Pancreas (tissue), 10 donors: ENCODE data around the gene SLC18A3. TPM values are rescaled to one million over a fixed set of nuclear protein-coding genes. Genes with fewer than 3 reads are reported as not detected.
A peak's percentile ranks its signal among the peaks of the same experiment; 100 is the strongest.

Experiments
- ATAC-seq, 4 donors: fragments of 200-7000 bp; cut with Tn5 transposase; one replicate each; pipeline versions ENCODE4 v1.8.0 to v1.9.1; 2020; ENCODE audit warnings: mild to moderate bottlenecking in 4 of 4, moderate library complexity in 4 of 4
- DNase-seq, 6 donors: peaks; one replicate each; pipeline ENCODE4 v3.0.0-alpha.2; 2020
- FAIRE-seq: peaks from 2 replicates; lab custom pipeline; 2012; peaks lifted over from hg19 to GRCh38; lab: Jason Lieb, UNC
- H3K27ac ChIP-seq, 4 donors: fragments of 200-600 bp; sonication (generic); 1 replicate in 3 of 4; 2 replicates in 1 of 4; pipeline versions ENCODE4 v1.5.0 to v1.8.0; 2020
- H3K27me3 ChIP-seq, 4 donors: fragments of 200-600 bp; one replicate each; pipeline ENCODE4 v1.8.0; 2021
- H3K36me3 ChIP-seq, 3 donors: fragments of 200-600 bp; sonication (generic) in 1 of 3; one replicate each; pipeline versions ENCODE4 v1.5.0 to v1.8.0; 2020 to 2021
- H3K4me1 ChIP-seq, 3 donors: fragments of 200-600 bp; one replicate each; pipeline ENCODE4 v1.8.0; 2021
- H3K4me3 ChIP-seq, 4 donors: fragments of 200-600 bp; sonication (generic) in 2 of 4; one replicate each; pipeline versions ENCODE4 v1.5.0 to v1.8.0; 2020 to 2021
- H3K9me3 ChIP-seq, 4 donors: fragments of 200-600 bp; one replicate each; pipeline ENCODE4 v1.8.0; 2021
- WGBS, 2 donors: extraction: QIAGEN DNeasy Blood & Tissue Kit; methylation state at CpG; one replicate each; pipeline ENCODE4 v1.1.7; 2013; 5-methylcytosine and 5-hydroxymethylcytosine counted together
- intact Hi-C, 3 donors: fragments of 100-400 bp; cut with DNase I; formaldehyde crosslinking; loops; one replicate each; pipeline versions ENCODE4 v1.11.1 to v1.14.2; 2022
- polyA plus RNA-seq, 2 donors: library from polyadenylated mRNA; stranded (reverse); fragments of 200-250 nt; gene quantifications; one replicate each; pipeline ENCODE4 v1.2.3, GENCODE V29; 2013
- total RNA-seq, 6 donors: library from RNA; stranded (reverse); fragmentation: NEBNext Ultra II Directional in 4 of 6; extraction: Animal tissue kit (Norgen Biotek cat#: 25700) in 4 of 6; gene quantifications; one replicate each; pipeline versions ENCODE4 v1.2.1 to v1.2.4, GENCODE V29; 2021 to 2023
- TF ChIP-seq, protein P1 (sequence below), 4 donors: fragments of 200-600 bp; sonication (generic) in 3 of 4; IDR thresholded peaks; one replicate each; pipeline versions ENCODE4 v1.5.0 to v1.8.0; 2021; ENCODE audit warnings: antibody characterized with exemption in 4 of 4
- donor health status: healthy with polysubstance abuse.
- donor health status: DM: no; HTN: no; CAD: no; lungs with moderate emphysema.
- donor health status: DM: no; HTN: no; CAD: no.
- donor health status: control.
- donor health status: control.
- donor health status: Bipolar disorder and iron deficiency.
- donor health status: DM: yes; HTN: yes; CAD: no.
- donor health status: DM: no; HTN: no; CAD: no.
- donor health status: DM: no; HTN: no; CAD: no.
- donor health status: DM: yes; HTN: yes; CAD: no.

SLC18A3 gene
- total and polyA plus RNA-seq, 8 donors: 0.09 to 0.47 TPM; not detected in 6

DNA sequence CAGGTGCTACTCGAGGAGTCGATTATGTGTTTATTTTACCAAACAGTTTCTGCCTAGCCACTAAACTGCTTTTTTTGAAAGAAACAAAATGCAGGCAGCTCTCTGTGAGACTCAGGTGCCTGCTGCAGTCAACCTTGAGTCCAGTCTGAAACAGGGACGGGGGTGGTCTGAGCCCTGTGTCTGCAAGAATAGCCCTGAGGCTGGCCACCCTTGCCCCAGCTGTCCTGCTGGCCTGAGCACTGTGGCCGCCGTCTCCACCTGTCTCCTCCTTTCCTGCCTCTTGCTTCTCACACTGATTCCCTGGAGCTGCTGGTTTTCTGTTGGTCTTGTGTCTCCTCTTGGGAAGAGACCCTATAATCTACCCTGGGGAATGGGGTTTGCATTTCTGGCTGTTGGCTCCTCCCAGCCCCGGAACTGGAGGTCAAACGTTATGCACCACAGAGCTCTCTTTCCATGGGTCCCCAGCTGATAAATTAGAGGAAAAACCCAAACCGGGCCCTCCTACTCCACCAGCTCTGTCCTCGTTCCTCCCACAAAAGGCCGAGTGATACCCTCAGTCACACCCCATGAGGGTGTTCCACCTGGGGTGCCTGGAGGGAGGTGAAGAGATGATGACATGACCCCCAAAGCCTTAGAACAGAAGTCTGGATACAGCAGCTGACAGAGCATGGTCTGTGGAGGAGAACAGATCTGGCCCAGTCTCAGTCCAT is 15.0 kb upstream of the SLC18A3 start:
- TF ChIP-seq, protein P1, sequence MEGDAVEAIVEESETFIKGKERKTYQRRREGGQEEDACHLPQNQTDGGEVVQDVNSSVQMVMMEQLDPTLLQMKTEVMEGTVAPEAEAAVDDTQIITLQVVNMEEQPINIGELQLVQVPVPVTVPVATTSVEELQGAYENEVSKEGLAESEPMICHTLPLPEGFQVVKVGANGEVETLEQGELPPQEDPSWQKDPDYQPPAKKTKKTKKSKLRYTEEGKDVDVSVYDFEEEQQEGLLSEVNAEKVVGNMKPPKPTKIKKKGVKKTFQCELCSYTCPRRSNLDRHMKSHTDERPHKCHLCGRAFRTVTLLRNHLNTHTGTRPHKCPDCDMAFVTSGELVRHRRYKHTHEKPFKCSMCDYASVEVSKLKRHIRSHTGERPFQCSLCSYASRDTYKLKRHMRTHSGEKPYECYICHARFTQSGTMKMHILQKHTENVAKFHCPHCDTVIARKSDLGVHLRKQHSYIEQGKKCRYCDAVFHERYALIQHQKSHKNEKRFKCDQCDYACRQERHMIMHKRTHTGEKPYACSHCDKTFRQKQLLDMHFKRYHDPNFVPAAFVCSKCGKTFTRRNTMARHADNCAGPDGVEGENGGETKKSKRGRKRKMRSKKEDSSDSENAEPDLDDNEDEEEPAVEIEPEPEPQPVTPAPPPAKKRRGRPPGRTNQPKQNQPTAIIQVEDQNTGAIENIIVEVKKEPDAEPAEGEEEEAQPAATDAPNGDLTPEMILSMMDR (IDR thresholded peaks at IDR 0.05): no peak
- WGBS, 2 donors: 44 to 50% methylated on average over 10 of the region's 10 CpGs
- no peak for FAIRE-seq
- intact Hi-C loops: loop anchor here in 1 of 3 donors (10.0 kb wide), 1 partner anchor 630 kb away; no protein-coding TSS in a partner anchor
- ATAC-seq: no peak
- Histone ChIP-seq H3K36me3 (no peaks in the 10 kb centered on the region), H3K4me3 (no peak overlapping the region), H3K4me1 (no peaks in the 10 kb centered on the region), H3K9me3 (no peaks in the 10 kb centered on the region), H3K27ac (no peak overlapping the region), H3K27me3 (peaks cover 0 to 5% (median 0%) of the 10 kb centered on the region in 4 donors)
- DNase-seq: peak in 1 of 6 donors; percentile 58

DNA sequence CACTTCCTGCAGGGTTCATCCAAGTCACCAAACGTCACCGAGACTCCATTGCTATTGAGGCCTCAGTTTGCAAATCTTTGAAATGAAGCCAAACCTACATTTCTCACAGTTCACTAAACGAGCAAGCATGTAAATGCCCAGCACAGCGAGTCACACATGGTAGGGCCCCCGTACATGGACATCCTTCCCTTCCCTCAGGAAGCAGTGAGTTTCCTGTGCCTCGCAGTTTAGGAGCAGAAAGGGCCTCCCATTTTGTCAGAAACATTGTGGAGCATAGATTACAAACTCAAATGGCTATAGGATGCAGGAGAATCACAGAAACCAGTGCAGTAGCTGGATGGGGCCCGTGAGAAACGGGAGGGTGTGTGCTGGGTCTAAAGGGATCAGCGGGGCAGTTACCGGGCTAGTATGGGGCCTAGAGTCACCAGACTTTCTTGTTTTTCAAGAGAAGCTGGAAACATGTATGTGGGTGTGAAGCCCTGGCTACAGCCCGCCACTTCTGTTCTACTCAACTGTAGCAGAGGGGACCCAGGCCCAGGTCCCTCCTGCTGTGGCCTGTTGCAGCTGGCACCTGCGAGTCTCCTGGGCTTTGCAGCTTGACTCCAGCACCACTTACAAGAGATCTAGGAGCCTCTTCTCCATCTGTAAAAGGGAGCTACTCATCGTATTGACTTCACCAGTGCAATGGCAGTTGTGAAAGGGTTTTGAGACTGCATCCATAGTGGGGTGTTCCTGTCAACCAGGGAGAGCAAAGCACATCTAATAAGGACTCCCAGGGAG is 14.2 kb upstream of the SLC18A3 start:
- peaks cover 0 to 5% (median 0%) of the 10 kb centered on the region in 4 donors for H3K27me3 ChIP-seq
- 61 to 63% methylated on average over 13 of the region's 13 CpGs for WGBS, 2 donors
- TF ChIP-seq, protein P1 (IDR thresholded peaks at IDR 0.05): no peak
- FAIRE-seq: no peak
- no peak for DNase-seq
- H3K4me1 ChIP-seq: no peaks in the 10 kb centered on the region
- ATAC-seq: no peak
- H3K4me3 ChIP-seq: no peak overlapping the region
- H3K27ac ChIP-seq: no peak overlapping the region
- intact Hi-C loops: loop anchor here in 1 of 3 donors (10.0 kb wide), 1 partner anchor 629 kb away; no protein-coding TSS in a partner anchor
- no peaks in the 10 kb centered on the region for H3K36me3 ChIP-seq
- H3K9me3 ChIP-seq: no peaks in the 10 kb centered on the region

DNA sequence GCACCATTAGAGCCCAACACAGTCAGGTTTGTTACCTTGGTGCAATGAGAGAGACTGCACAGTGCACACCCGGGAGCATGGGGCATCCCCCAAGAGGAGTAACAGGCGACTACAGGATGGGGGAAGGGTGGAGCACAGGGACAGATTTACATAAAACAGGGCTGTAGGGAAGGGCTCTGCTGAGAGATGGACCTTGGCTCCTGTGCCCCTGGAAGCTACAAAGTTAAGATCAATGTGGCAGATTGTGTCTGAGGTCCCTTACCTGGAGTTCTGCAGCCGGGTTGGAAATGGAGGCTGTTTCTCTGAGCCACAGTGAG is 13.7 kb upstream of the SLC18A3 start:
- DNase-seq: no peak
- Histone ChIP-seq H3K4me3 (no peak overlapping the region), H3K9me3 (no peaks in the 10 kb centered on the region), H3K27ac (no peak overlapping the region), H3K36me3 (no peaks in the 10 kb centered on the region), H3K4me1 (no peaks in the 10 kb centered on the region), H3K27me3 (peaks cover 0 to 3% (median 0%) of the 10 kb centered on the region in 4 donors)
- ATAC-seq: no peak
- 33 to 41% methylated on average over 3 of the region's 3 CpGs for WGBS, 2 donors
- TF ChIP-seq, protein P1 (IDR thresholded peaks at IDR 0.05): no peak
- intact Hi-C loops: loop anchor here in 1 of 3 donors (10.0 kb wide), 1 partner anchor 628 kb away; no protein-coding TSS in a partner anchor
- FAIRE-seq: no peak

DNA sequence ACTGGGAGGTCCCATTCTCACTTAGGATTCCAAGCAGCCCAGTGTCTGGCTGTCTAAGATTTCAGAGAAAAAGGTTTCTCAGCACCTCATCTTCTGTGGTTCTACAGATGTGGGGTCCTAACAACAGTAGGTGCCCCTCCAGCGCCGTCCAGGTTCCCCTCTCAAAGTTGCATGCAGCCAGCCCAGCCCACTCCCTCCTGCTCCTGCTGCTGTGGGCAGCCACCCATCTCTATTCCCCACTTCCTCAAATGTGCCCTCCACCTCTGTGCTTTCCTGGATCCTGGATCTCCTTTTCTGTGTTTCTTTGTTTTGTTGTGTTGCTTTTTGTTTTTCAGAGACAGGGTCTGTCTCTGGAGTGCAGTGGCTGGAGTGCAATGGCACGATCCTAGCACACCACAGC is 13.3 kb upstream of the SLC18A3 start:
- 38% methylated on average over 3 of the region's 3 CpGs for WGBS, 2 donors
- no peaks in the 10 kb centered on the region for H3K36me3 ChIP-seq
- TF ChIP-seq, protein P1 (IDR thresholded peaks at IDR 0.05): no peak
- ATAC-seq (no peak), FAIRE-seq (no peak), DNase-seq (no peak)
- no peak overlapping the region for H3K4me3 ChIP-seq
- no peaks in the 10 kb centered on the region for H3K9me3 ChIP-seq
- no peaks in the 10 kb centered on the region for H3K4me1 ChIP-seq
- H3K27me3 ChIP-seq: no peaks in the 10 kb centered on the region
- H3K27ac ChIP-seq: no peak overlapping the region
- intact Hi-C loops: loop anchor here in 1 of 3 donors (10.0 kb wide), 1 partner anchor 628 kb away; no protein-coding TSS in a partner anchor
